Measurements from ENCODE around the gene POU2F2.
"Not testable (repeated sequence)": the region's sequence is repeated elsewhere in the genome, so short reads cannot be mapped to it uniquely, and the experiment has no call there.

Gene POU2F2

GRCh38 chr19:42053037-42053935 lies 79.0 kb downstream of the POU2F2 start:
- no peak for DNase-seq

GRCh38 chr19:42052241-42052863 lies 79.9 kb downstream of the POU2F2 start:
- DNase-seq: no peak

- no peak for DNase-seq
Measured at GRCh38 chr19:42051166-42052115, 80.8 kb downstream of the POU2F2 start.

DNA sequence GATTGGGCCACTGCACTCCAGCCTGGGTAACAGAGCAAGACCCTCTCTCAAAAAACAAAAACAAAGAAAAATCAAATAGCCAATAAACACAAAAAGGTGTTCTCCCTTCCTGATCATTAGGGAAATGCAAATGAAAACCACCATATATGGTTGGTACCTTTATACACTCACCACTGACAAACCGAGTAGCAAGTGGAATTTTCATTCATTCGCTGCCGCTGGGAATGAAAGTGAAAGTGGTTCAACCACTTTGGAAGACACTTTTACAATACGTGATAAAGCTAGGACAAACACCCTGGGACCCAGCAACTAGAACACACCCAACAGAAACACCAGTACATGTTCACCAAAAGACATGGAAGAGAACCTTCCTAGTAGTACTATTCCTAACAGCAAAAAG lies 83.3 kb downstream of the POU2F2 start:
- peak; percentile 94 for DNase-seq

DNA sequence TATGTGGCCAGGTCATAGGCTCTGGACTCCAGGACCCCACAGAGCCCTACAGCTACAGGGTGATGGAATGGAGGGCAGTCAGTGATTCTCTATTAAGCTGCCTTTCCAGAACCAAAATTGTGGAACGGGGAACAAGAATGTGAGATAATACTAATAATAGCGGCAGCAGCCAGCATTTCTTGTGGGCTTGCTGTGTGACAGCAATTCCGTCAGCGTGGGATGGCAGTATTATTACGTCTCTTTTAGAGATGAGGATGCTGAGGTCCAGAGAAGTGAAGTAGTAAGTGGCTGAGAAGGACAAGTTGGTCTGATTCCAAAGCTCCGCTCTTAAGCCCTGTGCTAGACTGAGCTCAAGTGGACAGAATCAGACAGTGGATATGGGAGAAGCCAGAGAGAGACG lies 86.7 kb downstream of the POU2F2 start:
- no peak for DNase-seq

DNA sequence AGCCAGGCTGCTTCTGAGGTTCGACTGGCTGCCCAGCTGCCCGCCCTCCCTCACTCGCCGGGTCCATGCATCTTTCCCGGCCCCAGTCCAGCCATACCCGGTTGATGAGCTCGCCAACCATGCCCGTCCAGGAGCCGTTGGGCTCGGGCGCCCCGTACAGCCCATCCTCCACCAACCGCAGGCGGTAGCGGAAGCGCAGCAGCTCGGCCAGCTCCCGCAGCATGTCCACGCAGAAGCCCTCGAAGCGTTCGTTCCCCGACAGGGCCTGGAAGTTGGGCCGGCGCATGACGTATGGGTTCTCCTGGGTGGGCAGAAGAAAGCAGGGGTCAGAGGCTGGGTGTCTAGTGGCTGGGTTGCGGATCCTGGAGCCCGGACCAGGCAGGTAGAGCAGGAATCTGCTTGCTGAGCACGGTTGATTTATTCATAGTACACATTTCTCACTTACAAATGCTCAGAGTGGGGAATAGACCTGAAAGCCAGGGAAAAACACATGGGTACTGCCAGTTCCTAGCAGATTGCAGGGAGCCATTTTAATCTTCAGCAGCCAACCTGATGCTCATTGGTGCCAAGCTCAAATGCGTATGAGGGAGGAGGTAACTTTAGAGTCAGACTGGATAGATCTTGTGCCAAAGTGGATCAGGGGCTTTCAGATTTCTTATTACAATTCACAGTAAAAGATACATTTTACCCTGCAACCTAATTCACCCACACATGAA lies 89.6 kb downstream of the POU2F2 start:
- no peak for DNase-seq

- not testable (repeated sequence) for DNase-seq
Measured at GRCh38 chr19:42040491-42040890, 91.8 kb downstream of the POU2F2 start.

DNA sequence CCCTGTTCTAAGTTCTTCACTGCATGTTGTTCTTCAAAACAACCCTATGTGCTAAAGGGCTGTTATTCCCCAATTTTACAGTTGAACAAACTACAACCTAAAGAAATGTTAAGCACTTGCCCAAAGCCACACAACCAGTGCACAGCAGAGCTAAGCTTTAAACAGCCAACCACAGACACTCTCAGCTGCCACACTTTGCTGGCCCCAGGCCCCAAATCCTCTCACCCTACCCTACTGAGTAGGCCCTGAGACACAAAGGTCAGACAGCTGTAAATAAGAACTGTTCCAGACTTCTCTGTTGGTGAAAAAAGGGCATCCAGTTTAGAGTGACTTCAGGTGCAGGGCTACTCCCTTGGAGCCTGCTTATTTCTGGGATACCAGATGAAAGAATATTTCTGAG lies 92.2 kb downstream of the POU2F2 start:
- no peak for DNase-seq

- no peak for DNase-seq
Measured at GRCh38 chr19:42038666-42039065, 93.6 kb downstream of the POU2F2 start.

DNA sequence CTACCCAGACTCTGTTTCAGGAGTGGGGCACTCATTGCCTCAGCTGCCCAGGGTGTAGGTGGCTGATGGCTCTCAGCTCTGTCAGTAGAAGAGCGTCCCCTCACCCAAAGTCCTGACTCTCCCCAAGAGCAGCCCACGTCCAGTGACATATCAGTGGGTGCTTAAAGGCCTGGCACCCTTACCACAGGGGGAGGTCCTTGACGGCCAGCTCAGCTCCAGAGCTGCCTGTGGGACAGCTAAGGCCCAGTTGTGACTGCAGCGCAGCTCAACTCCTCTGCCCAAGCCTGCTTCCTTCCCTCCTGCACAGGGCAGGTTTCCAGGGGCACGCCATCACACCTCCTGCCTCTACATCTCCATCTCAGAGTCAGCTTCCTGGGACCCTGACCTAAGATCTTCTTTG lies 94.6 kb downstream of the POU2F2 start:
- no peak for DNase-seq

All from OCI-M1 (cell line).